HEK293 (cell line): ENCODE measurements around the gene DUSP2.

Experiments used
- GLI4 ChIP-seq: fragments of 450-650 bp; formaldehyde crosslinking; IDR thresholded peaks from 2 replicates; pipeline ENCODE4 v1.5.1; 2016; ENCODE audit warnings: missing biosample characterization, missing genetic modification characterization
- SP2 ChIP-seq: fragments of 450-650 bp; formaldehyde crosslinking; IDR thresholded peaks from 2 replicates; pipeline ENCODE4 v1.5.1; 2016; ENCODE audit warnings: missing biosample characterization, missing genetic modification characterization
- ZNF16 ChIP-seq: fragments of 450-650 bp; formaldehyde crosslinking; IDR thresholded peaks from 2 replicates; pipeline ENCODE4 v1.5.1; 2016; ENCODE audit warnings: low read depth, missing biosample characterization, missing genetic modification characterization
- ZNF654 ChIP-seq: fragments of 450-650 bp; formaldehyde crosslinking; IDR thresholded peaks from 2 replicates; pipeline ENCODE4 v1.5.1; 2016; ENCODE audit warnings: low read depth, missing biosample characterization, missing genetic modification characterization
- TF ChIP-seq, protein P1 (sequence below): fragments of 450-650 bp; formaldehyde crosslinking; IDR thresholded peaks from 2 replicates; pipeline ENCODE4 v1.5.1; 2016; ENCODE audit warnings: missing biosample characterization, missing genetic modification characterization
- TF ChIP-seq, protein P2 (sequence below): fragments of 450-650 bp; formaldehyde crosslinking; IDR thresholded peaks from 2 replicates; pipeline ENCODE4 v1.5.1; 2016; ENCODE audit warnings: missing biosample characterization, missing genetic modification characterization
- TF ChIP-seq, protein P3 (sequence below): fragments of 450-650 bp; formaldehyde crosslinking; IDR thresholded peaks from 2 replicates; pipeline ENCODE4 v1.5.1; 2016; ENCODE audit warnings: missing biosample characterization, missing genetic modification characterization
- TF ChIP-seq, protein P4 (sequence below): fragments of 450-650 bp; formaldehyde crosslinking; IDR thresholded peaks from 2 replicates; pipeline ENCODE4 v1.5.1; 2016; ENCODE audit warnings: missing biosample characterization, missing genetic modification characterization, low read depth

DNA sequence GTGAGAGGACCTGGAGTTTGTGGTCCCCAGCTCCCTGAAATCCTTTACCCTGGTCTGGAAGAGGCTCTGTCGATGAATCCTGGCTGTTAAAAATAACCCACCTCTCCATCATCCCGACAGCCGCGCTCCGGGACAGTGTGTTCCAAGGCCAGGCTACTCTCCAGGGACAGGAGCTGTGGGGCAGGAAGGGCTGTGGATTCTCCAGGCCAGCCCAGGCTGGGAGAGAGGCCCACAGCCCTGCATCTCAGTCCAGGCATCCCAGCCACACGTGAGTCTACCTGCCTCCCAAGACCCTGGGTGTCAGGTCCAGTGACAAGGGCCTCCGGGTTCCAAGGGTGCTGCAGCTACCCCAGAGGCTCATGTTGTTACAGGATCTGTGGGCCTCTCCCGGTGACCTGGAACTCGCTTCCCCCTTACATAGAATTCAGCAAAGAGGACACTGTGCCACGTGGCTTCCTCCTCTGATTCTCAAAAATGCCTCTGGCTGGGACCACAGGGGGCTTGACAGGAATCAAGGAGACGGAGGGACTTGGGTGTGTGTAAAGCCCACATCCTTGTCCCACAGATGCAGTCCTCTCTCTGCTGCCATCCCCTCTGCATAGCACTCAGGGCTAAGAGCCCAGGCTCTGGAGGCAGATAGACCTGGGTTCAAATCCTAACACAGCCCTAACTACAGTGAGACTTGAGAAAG is 46.2 kb downstream of the DUSP2 start:
- TF ChIP-seq, protein P1, sequence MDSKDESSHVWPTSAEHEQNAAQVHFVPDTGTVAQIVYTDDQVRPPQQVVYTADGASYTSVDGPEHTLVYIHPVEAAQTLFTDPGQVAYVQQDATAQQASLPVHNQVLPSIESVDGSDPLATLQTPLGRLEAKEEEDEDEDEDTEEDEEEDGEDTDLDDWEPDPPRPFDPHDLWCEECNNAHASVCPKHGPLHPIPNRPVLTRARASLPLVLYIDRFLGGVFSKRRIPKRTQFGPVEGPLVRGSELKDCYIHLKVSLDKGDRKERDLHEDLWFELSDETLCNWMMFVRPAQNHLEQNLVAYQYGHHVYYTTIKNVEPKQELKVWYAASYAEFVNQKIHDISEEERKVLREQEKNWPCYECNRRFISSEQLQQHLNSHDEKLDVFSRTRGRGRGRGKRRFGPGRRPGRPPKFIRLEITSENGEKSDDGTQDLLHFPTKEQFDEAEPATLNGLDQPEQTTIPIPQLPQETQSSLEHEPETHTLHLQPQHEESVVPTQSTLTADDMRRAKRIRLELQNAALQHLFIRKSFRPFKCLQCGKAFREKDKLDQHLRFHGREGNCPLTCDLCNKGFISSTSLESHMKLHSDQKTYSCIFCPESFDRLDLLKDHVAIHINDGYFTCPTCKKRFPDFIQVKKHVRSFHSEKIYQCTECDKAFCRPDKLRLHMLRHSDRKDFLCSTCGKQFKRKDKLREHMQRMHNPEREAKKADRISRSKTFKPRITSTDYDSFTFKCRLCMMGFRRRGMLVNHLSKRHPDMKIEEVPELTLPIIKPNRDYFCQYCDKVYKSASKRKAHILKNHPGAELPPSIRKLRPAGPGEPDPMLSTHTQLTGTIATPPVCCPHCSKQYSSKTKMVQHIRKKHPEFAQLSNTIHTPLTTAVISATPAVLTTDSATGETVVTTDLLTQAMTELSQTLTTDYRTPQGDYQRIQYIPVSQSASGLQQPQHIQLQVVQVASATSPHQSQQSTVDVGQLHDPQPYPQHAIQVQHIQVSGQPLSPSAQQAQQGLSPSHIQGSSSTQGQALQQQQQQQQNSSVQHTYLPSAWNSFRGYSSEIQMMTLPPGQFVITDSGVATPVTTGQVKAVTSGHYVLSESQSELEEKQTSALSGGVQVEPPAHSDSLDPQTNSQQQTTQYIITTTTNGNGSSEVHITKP: no peak
- TF ChIP-seq, protein P2, sequence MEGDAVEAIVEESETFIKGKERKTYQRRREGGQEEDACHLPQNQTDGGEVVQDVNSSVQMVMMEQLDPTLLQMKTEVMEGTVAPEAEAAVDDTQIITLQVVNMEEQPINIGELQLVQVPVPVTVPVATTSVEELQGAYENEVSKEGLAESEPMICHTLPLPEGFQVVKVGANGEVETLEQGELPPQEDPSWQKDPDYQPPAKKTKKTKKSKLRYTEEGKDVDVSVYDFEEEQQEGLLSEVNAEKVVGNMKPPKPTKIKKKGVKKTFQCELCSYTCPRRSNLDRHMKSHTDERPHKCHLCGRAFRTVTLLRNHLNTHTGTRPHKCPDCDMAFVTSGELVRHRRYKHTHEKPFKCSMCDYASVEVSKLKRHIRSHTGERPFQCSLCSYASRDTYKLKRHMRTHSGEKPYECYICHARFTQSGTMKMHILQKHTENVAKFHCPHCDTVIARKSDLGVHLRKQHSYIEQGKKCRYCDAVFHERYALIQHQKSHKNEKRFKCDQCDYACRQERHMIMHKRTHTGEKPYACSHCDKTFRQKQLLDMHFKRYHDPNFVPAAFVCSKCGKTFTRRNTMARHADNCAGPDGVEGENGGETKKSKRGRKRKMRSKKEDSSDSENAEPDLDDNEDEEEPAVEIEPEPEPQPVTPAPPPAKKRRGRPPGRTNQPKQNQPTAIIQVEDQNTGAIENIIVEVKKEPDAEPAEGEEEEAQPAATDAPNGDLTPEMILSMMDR (tag by site-specific recombination): no peak
- TF ChIP-seq SP2 (tag by site-specific recombination) (no peak), ZNF16 (no peak), ZNF654 (tag by site-specific recombination) (no peak), GLI4 (tag by site-specific recombination) (no peak)
- TF ChIP-seq, protein P3, sequence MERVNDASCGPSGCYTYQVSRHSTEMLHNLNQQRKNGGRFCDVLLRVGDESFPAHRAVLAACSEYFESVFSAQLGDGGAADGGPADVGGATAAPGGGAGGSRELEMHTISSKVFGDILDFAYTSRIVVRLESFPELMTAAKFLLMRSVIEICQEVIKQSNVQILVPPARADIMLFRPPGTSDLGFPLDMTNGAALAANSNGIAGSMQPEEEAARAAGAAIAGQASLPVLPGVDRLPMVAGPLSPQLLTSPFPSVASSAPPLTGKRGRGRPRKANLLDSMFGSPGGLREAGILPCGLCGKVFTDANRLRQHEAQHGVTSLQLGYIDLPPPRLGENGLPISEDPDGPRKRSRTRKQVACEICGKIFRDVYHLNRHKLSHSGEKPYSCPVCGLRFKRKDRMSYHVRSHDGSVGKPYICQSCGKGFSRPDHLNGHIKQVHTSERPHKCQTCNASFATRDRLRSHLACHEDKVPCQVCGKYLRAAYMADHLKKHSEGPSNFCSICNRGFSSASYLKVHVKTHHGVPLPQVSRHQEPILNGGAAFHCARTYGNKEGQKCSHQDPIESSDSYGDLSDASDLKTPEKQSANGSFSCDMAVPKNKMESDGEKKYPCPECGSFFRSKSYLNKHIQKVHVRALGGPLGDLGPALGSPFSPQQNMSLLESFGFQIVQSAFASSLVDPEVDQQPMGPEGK: no peak
- TF ChIP-seq, protein P4, sequence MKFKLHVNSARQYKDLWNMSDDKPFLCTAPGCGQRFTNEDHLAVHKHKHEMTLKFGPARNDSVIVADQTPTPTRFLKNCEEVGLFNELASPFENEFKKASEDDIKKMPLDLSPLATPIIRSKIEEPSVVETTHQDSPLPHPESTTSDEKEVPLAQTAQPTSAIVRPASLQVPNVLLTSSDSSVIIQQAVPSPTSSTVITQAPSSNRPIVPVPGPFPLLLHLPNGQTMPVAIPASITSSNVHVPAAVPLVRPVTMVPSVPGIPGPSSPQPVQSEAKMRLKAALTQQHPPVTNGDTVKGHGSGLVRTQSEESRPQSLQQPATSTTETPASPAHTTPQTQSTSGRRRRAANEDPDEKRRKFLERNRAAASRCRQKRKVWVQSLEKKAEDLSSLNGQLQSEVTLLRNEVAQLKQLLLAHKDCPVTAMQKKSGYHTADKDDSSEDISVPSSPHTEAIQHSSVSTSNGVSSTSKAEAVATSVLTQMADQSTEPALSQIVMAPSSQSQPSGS (tag by site-specific recombination): no peak
